GM18867 (cell line): ENCODE results near the gene WWP2.

Experiments
- ATAC-seq: cut with Tn5 transposase; IDR thresholded peaks from one replicate; pipeline ENCODE4 v1.9.1; 2021; ENCODE audit warnings: mild to moderate bottlenecking, moderate library complexity; ENCODE audit not compliant: unreplicated experiment

Gene WWP2

DNA sequence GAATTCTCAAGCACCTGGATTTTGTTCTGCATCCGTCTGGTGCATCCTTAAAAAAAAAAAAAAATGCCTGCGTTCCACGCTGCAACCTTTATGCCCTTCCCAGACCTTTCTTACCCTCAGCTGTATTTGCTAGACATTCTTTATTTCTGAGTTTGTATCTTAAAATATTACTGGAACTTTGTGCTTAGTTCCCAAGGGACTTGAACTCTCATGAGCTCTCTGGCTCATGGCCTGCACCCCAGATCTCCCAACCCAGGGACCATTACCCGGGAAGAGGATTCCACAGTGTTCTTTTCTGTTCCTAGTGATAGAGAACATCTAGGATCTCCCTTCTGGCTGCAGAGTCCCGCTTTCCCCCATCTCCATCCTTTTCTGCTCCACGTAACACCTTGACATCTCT is 160.1 kb downstream of the WWP2 start:
- ATAC-seq: no peak

DNA sequence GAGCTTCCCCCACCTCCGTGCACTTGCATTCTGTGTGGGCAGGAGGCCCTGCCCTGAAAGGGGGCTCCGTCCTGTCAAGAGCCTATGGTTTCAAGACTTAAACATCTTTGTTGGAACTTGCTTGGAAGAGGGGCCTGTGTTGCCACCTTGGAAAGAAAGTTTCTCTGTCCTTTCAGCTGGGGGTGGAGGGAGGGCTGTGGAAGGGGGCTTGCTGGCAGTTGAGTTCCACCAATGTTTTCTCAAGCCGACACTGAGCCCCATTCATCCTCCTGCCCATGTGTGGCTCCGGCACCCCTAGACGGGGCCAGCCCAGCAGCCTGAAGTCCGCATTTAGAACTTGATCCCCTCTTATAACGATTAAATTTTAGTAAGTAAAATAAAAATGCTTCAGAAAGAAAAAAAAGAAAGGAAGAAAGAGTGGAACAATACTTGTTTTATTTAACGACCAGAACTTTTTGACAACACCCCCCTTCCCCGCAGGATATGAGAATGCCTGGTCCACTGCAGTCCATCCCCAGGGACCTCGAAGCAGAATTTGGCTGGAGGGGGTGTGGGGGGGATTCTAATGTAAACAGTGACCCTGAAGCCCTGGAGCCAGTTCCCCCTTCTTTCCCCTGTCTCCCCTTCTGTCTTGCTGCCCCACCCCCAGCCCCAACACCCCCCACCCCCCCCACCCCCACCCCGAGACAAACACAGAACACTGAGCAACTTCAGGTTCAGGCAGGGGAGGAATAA is 162.1 kb downstream of the WWP2 start:
- ATAC-seq: no peak

DNA sequence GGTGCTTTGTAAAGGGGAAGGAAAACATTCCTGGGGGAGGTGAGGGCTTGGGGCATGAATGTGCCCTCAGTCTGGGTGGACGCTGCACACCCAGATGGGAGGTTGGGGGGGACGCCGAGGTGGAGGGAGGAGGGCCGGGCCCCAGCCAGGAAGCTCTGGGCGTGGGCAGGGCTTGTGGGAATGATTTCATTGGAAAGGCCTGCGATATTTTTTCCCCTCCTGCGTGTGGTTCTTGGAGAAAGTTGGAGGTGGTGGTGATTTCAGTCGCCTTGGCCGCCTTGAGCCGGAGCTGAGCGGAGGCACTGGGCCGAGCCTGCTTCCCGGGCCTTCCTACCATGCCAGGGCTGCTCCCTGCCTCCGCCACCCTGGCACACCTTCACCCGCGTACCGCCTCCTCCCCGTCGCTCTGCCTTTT is 162.7 kb downstream of the WWP2 start:
- ATAC-seq: no peak

DNA sequence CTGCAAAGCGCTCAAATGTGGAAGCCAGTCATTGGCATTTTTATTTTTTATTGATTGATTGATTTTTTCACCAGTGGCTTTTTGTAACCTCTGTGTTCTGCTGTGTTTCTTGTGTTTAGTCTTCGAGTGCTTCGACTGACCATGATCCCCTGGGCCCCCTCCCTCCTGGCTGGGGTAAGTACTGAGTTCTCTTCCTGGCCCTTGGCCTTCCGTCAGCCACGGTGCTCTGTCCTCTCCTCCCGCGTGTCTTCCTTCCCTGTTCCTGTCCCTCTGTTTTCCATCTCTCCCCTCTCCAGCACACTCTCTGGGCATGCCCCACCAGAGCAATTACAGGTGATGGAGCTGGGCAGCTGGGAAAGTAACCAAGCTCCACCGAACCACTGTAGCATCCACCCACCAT is 163.2 kb downstream of the WWP2 start:
- no peak for ATAC-seq

DNA sequence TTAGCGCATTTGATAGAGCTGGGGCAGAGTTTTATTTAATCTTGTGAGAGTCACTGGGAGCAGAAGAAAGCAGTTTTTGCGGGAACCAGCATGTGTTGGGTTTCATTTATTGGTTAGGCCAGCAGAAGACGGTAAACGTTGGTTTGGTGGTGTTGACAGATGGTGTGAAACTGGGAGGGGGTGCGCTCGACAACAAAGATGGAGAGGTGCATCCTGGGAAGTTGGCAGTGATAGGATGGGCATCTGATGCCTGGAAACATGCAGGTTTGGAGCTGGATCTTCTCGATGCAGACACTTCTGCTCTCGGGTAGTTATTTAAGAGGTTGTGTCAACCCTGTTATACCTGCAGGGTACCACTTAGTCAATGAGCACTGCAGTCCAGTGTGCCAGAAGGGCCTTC is 164.1 kb downstream of the WWP2 start:
- no peak for ATAC-seq

DNA sequence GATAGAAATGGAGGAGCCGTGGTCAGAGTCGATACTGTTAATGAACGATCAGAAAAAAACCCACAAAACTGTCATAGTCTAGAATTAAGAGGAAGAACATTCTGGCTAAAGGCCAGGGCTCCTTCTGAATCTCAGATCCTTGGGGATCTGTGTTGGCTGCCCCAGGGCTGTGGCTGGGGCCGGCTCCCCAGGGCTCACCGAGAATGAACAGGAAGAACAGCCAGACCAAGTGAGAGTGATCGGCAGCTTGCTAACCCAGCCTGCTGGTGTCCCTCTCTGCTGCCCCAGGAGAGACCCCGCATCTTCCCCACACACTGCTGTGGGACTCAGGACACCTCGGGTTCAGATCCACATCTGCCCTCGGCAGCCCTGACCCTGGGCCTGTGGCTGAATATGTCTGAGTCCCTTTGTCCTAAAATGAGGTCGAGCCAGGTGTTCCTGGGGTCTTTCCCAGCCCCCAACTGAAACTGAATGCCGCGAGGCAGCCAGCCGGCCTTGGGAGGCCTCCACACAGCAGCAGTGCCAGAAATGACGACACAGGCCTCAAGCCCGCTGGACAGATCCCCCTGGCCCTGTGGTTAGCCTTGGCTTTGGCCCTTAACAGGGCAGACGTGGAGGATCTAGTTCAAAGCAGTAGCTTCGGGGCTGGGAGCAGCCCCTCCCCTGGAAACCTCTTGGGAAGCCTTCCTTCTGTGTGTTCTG is 165.1 kb downstream of the WWP2 start:
- no peak for ATAC-seq

DNA sequence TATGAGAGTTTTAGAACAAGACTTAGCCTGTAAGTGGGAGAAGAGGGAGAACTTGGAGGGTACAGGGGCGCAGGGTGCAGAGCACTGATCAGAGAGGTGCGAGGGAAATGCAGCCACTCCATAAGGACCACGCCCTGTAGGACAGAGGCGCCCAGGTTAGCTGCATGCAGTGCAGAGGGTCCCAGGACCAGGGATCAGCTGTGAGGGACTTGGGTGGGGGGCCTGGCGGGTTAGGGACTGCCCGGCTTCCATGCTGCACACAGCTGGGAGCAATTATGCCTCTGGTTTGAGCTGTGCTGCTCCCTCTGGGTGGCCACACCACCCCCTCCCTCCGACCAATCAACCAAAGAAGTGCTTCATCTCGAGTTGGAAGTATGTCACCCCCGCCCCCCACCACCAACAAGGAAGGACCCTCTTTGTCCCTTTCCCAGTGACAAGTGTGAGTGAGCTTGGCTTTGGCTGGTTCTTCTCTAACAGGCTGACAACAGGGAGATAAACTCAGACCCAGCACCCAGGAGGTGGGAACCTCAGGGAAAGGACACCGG is 166.8 kb downstream of the WWP2 start:
- ATAC-seq: no peak

DNA sequence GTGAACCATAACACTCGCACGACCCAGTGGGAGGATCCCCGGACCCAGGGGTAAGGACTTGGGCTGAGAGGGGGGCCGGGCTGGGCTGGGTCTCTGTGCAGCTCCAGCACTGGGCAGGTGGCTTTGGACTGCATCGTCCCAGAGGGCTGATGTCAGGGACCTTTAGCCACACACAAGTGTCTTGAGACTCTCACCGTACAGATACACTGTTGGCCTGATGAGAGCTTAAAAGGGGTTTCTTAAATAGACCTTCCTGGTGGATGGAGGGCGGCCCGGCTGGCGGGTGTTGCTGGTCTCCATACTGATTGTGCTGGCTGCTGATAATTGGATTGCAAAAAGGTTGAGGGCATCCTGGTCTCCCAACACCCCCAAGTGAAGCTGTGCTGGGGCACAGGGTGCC is 167.3 kb downstream of the WWP2 start:
- no peak for ATAC-seq

DNA sequence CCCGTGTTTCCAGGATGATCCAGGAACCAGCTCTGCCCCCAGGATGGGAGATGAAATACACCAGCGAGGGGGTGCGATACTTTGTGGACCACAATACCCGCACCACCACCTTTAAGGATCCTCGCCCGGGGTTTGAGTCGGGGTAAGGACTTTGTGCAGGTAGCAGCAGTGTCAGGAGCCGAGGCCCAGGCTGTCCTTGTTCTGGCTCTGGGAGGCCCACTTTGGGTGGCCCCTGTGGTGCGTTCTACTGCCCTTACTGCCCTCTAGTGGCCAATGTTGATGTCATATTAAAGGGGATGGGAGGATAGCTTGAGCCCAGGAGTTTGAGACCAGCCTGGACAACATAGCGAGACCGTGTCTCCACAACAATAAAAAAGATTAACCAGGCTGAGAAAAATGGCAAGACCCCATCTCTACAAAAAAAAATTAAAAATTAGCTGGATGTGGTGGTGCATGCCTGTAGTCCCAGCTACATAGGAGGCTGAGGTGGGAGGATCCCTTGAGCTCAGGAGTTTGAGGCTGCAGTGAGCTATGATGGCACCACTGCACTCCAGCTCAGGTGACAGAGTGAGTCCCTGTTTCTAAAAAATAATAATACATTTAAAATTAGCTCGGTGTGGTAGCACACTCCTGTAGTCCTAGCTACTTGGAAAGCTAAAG is 168.1 kb downstream of the WWP2 start:
- ATAC-seq: no peak

DNA sequence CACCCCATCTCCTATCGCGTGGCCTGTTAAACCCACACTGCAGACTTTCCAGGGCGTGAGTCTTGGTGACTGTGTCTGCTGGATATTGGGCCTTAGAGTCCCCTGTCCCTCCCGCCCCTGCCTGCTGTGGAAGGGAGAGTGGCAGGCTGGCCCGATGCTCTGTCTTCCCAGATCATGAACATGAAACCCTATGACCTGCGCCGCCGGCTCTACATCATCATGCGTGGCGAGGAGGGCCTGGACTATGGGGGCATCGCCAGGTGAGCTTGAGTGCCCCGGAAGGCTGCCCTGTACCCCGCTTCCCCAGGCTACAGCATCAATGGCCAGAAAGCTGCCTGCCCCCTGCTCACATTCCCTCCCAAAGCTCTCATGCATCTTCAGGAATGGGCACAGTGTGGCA is 169.5 kb downstream of the WWP2 start:
- no peak for ATAC-seq

DNA sequence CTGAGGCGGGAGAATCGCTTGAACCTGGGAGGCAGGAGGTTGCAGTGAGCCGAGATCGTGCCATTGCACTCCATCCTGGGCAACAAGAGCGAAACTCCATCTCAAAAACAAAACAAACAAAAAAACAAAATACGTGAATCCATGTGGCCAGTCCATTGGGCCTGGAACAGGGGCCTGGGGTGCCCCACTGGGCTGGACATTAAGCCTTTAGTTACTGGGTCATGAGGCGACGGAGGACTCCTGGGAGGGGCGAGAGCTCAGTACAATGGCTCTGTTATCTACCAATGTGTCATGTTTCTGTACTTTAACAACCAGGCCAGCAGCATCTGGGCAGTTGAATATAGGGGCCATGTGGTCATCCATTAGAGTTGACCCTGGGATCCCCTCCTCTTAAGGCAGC is 170.1 kb downstream of the WWP2 start:
- no peak for ATAC-seq

DNA sequence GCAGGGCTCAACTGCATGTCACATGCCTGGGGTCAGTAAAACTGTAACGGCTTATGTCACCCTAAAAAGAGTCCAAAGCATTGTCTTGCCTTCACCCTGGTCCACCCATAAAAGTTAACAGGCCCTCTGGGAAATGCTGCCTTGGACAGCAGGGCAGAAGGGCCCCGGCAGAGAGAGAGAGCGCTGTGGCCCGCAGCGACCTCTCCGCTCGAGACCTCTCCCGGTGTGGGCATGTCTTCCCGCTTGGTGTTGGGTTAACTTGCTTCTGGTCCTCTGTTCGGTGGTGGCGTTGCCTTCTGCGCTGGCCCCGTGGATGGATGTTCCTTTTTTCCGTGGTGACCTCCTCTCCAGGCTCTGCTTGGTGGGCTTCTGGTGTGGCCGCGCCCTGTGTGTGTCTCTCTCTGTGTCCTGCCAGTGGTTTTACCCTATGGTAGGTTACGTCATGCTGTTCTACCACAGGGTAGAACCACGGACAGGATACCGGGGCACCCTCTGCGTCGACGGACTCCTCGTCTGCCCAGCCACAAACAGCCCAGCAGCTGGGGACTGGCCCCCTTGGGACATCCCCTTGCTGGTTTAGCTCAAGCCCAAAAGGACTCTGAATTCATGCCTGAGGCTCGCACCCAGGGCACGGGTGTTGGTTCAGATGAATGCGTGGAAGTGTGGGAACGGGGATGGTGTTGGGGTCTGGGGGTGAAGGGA is 170.7 kb downstream of the WWP2 start:
- ATAC-seq: no peak

DNA sequence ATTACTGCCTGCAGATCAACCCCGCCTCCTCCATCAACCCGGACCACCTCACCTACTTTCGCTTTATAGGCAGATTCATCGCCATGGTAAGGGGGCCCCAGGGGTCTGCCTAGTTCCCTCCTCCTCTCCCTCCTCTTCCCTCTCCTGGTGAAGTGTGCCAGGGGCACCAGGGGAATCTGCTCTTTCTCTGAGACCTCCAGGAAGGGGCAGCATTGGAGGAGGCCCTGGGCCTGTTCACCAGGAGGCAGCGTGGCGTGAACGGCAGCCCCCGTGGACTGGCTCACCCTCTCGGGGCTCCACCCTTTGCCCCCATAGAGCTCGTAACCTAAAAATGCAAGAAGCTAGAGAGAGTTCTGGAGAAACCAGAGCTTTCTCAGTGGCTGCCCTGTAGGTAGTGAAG is 171.9 kb downstream of the WWP2 start:
- no peak for ATAC-seq

DNA sequence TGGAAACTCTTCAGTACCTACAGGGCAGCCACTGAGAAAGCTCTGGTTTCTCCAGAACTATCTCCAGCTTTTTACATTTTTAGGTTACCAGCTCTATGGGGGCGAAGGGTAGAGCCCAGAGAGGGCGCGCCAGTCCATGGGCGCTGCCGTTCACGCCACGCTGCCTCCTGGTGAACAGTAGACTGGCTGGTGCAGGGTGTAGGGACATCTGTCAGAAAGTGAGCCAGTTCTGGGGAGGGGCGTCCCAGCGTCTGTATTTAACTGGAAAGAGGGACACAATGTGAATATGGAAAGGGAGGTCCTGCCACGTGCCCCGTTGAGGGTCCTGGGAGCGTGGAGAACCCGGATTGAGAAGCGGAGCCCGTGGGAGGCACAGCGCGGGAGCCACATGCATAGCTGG is 172.6 kb downstream of the WWP2 start:
- no peak for ATAC-seq

DNA sequence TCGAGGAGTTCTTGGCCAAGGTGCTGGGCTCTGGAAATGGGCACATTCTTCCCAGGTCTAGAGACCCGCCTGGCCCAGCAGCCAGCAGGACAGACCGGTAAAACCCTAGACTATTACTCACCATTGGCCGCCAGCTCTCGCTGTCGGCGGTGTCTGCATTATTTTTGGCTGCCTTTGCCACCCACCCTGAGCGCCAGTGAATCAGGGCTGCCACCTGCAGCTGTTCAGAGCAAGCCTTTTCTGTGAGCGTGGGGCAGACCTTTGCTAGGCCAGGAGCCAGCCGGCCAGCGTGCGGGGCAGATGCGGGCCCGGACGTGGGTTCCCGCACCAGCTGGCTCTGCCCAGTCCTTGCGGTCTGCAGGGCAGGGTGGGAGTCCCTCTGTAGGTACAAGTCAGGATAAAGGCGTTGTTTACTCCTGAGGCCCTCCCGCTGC is 173.2 kb downstream of the WWP2 start:
- no peak for ATAC-seq

DNA sequence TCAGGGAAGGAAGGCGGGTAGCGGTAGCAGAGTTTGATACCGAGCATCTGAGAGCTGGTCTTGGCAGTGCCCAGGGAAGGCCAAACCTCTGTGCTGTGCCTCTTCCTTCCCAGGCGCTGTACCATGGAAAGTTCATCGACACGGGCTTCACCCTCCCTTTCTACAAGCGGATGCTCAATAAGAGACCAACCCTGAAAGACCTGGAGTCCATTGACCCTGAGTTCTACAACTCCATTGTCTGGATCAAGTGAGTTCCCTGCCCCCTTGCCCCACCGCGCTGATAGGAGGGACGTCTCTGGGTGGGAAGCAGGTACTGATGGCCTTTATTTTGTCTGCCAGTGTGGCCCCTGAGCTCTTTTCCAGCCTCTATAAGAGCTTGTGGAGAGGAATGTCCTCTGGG is 173.6 kb downstream of the WWP2 start:
- ATAC-seq: no peak

DNA sequence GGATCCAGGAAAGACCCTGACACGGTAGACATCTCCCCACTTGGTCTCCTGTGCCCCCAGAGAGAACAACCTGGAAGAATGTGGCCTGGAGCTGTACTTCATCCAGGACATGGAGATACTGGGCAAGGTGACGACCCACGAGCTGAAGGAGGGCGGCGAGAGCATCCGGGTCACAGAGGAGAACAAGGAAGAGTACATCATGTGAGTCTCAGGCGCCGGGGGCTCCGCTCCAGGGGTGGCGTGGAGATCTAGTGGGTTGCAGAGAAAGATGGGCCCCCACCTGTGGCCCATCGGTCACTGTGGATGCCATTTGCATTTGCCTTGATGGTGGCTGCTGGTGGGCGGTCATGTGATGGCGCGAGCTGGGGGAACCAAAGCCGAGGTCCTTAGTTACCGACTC is 174.1 kb downstream of the WWP2 start:
- ATAC-seq: no peak

DNA sequence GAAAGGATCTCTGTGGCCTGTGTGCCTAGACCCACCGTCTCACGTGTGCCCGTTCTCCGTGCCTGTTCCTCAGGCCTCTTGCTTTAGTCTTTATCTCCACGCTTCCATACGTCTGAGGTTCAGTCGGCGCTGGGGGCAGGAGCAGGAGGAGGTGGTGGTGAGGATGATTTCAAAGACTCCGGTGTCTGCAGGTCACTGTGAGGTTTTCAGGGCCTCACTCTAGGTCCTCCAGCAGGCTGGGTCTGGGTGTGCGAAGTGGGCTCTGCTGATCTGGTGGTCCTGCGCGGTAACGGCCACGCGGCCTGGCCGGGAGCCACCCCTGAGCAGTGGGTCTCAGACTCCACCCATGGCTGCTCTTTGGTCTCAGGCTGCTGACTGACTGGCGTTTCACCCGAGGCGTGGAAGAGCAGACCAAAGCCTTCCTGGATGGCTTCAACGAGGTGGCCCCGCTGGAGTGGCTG is 174.6 kb downstream of the WWP2 start:
- no peak for ATAC-seq

DNA sequence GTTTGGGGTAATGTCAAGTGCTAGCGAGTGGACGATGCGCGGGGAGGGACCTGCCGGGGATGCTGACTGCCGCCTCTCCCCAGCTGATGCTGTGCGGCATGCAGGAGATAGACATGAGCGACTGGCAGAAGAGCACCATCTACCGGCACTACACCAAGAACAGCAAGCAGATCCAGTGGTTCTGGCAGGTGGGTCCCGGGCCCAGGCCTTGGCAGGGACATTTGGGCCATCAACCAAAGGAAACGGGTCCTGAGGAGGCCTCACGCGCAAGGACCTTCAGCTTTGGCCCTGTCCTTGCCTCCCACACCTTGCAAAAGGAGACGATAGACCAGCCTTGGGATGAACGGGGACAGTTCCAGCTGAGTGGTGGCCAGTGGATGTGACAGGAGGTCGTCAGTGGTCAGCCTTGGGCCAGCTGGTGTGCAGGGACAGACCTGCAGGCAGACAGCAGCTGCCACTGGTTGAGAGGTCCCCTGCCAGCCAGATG is 175.4 kb downstream of the WWP2 start:
- no peak for ATAC-seq

DNA sequence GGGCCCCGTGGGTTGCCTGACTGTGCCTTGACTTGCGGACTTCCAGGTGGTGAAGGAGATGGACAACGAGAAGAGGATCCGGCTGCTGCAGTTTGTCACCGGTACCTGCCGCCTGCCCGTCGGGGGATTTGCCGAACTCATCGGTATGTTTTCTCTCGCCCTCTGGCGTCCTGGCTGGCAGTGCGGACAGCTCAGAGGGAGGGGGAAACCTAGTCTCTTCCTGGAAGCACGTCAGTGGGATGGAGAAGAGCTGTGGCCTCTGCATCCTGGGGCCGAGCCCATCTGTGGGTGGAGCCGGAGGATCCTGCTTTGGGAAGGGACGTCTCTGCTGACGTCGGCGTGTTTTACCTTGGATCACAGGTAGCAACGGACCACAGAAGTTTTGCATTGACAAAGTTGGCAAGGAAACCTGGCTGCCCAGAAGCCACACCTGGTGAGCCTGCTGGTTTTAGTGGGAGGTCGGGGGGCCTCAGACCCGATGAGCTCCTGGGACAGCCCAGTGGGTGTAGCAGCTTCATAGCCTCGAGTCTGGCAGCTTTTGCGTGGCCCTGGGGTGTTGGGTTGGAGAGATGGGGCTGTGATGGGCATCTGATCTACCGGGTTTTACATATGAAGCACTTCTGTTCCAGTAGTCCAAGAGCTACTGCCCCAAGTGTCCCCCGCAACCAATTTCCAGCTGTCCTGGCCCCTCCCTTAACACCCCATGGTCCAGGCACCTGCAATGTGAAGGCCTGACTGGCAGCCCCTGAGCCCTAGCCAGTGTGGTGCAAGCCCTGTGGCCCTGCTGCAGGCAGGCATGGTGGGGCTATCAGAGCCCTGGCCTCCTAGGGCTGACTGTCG is 177.1 kb downstream of the WWP2 start:
- ATAC-seq: no peak
